Measurements from ENCODE around the gene TADA3. TPM values are rescaled to one million over a fixed set of nuclear protein-coding genes. Genes with fewer than 3 reads are reported as not detected.

TADA3 gene
- total and polyA plus RNA-seq, 5 experiments from 2014 or later, result 33.3 to 51.2 (median 38.2) TPM

GRCh38 chr3:9731206-9732079 is 60.8 kb downstream of the TADA3 start, which contains the start of gene BRPF1:
Gene BRPF1 (plus strand): TSS chr3:9731735. CDS start chr3:9734141, 2,406 bp downstream.
- DNase-seq, result peak; percentile 95 to 99 (median 99)
- peak within 1 kb of the TSS; percentile 84 to 99 (median 94) for H3K4me3 Mint-ChIP-seq
- H3K27me3 Mint-ChIP-seq, result no peaks in the 10 kb centered on the region
- POLR2A ChIA-PET, result interaction anchor here (0.5 to 5.5 kb wide), 16 partner anchors 14 to 589 kb away, joined by 3 to 52 read pairs (median 4); partner anchors contain the start of genes ARPC4, CRELD1, JAGN1 and MTMR14
- peak; percentile 93 for ATAC-seq
- peak within 1 kb of the TSS; percentile 92 to 99 (median 95) for H3K27ac Mint-ChIP-seq
- peaks cover 37 to 70% (median 63%) of the 10 kb centered on the region in 4 donors for H3K4me1 Mint-ChIP-seq
- peaks cover 0 to 29% (median 0%) of the 10 kb centered on the region in 3 donors for H3K36me3 Mint-ChIP-seq
- H3K9me3 Mint-ChIP-seq, result no peaks in the 10 kb centered on the region

GRCh38 chr3:9730657-9731205 is 61.5 kb downstream of the TADA3 start:
- POLR2A ChIA-PET, result interaction anchor here (0.6 to 5.5 kb wide), 12 partner anchors 15 to 590 kb away, joined by 3 to 52 read pairs (median 4); partner anchors contain the start of genes ARPC4, CRELD1, MTMR14 and OGG1
- ATAC-seq (peak; percentile 37 to 45), DNase-seq (no peak)
- H3K27me3 Mint-ChIP-seq, result no peaks in the 10 kb centered on the region
- H3K27ac Mint-ChIP-seq, result peak overlapping the region; percentile 92 to 99 (median 95)
- H3K9me3 Mint-ChIP-seq, result no peaks in the 10 kb centered on the region
- H3K4me1 Mint-ChIP-seq, result peaks cover 34 to 69% (median 59%) of the 10 kb centered on the region in 4 donors
- peaks cover 0 to 23% (median 0%) of the 10 kb centered on the region in 3 donors for H3K36me3 Mint-ChIP-seq
- peak overlapping the region; percentile 83 to 99 (median 93) for H3K4me3 Mint-ChIP-seq

Other genes starting within 250 kb of the TADA3 start
- not detected for gene LHFPL4, start 238.7 kb downstream of the TADA3 start, total RNA-seq
- under 1 TPM in 2 of 3 donors, not detected in 1; 0.06 to 0.14 TPM for gene LHFPL4, start 238.7 kb downstream of the TADA3 start, polyA plus RNA-seq
- 10 to 100 TPM; 94.0 to 97.8 TPM for gene MTMR14, start 143.0 kb downstream of the TADA3 start, total RNA-seq
- gene MTMR14, start 143.0 kb downstream of the TADA3 start, polyA plus RNA-seq, result 10 to 100 TPM; 52.8 to 58.9 (median 57.9) TPM
- gene CPNE9, start 88.6 kb downstream of the TADA3 start, total RNA-seq, result under 1 TPM in 1 of 2 experiments, not detected in 1; 0.55 TPM
- gene CPNE9, start 88.6 kb downstream of the TADA3 start, polyA plus RNA-seq, result not detected
- 10 to 100 TPM; 41.2 to 43.9 TPM for gene BRPF1, start 60.7 kb downstream of the TADA3 start, total RNA-seq
- gene BRPF1, start 60.7 kb downstream of the TADA3 start, polyA plus RNA-seq, result 10 to 100 TPM in 2 of 3 donors, 1 to 10 TPM in 1; 8.8 to 24.9 (median 10.8) TPM
- gene OGG1, start 42.5 kb downstream of the TADA3 start, total RNA-seq, result 10 to 100 TPM; 25.7 to 27.0 TPM
- 10 to 100 TPM; 15.3 to 20.7 (median 18.0) TPM for gene OGG1, start 42.5 kb downstream of the TADA3 start, polyA plus RNA-seq
- gene CAMK1, start 22.5 kb downstream of the TADA3 start, total RNA-seq, result under 1 TPM; 0.31 to 0.96 TPM
- gene CAMK1, start 22.5 kb downstream of the TADA3 start, polyA plus RNA-seq, result 1 to 10 TPM in 2 of 3 donors, under 1 TPM in 1; 0.17 to 1.1 (median 1.1) TPM
- gene ARPC4, start 609 bp upstream of the TADA3 start, total RNA-seq, result 100 to 1,000 TPM; 134 to 146 TPM
- 100 to 1,000 TPM; 201 to 229 (median 225) TPM for gene ARPC4, start 609 bp upstream of the TADA3 start, polyA plus RNA-seq
- gene TTLL3, start 17.8 kb upstream of the TADA3 start, total RNA-seq, result 10 to 100 TPM; 64.5 to 65.6 TPM
- gene TTLL3, start 17.8 kb upstream of the TADA3 start, polyA plus RNA-seq, result 1 to 10 TPM; 1.3 to 2.5 (median 2.2) TPM
- 10 to 100 TPM; 44.0 to 52.8 TPM for gene RPUSD3, start 51.5 kb upstream of the TADA3 start, total RNA-seq
- gene RPUSD3, start 51.5 kb upstream of the TADA3 start, polyA plus RNA-seq, result 10 to 100 TPM; 55.6 to 62.4 (median 59.1) TPM
- gene CIDEC, start 87.8 kb upstream of the TADA3 start, total RNA-seq, result under 1 TPM in 1 of 2 experiments, not detected in 1; 0.31 TPM
- gene CIDEC, start 87.8 kb upstream of the TADA3 start, polyA plus RNA-seq, result under 1 TPM in 1 of 3 donors, not detected in 2; 0.26 TPM
- gene JAGN1, start 98.1 kb upstream of the TADA3 start, total RNA-seq, result 10 to 100 TPM; 38.0 to 40.4 TPM
- 10 to 100 TPM; 38.4 to 48.5 (median 39.8) TPM for gene JAGN1, start 98.1 kb upstream of the TADA3 start, polyA plus RNA-seq
- gene IL17RE, start 110.4 kb upstream of the TADA3 start, total RNA-seq, result 1 to 10 TPM in 1 of 2 experiments, under 1 TPM in 1; 0.88 to 1.3 TPM
- under 1 TPM in 2 of 3 donors, not detected in 1; 0.16 to 0.64 TPM for gene IL17RE, start 110.4 kb upstream of the TADA3 start, polyA plus RNA-seq
- gene IL17RC, start 124.6 kb upstream of the TADA3 start, total RNA-seq, result under 1 TPM; 0.39 to 0.66 TPM
- gene IL17RC, start 124.6 kb upstream of the TADA3 start, polyA plus RNA-seq, result 10 to 100 TPM in 1 of 3 donors, 1 to 10 TPM in 2; 9.5 to 10.0 (median 9.8) TPM
- gene CRELD1, start 141.4 kb upstream of the TADA3 start, total RNA-seq, result 10 to 100 TPM; 53.4 to 58.3 TPM
- 10 to 100 TPM; 25.5 to 33.3 (median 29.2) TPM for gene CRELD1, start 141.4 kb upstream of the TADA3 start, polyA plus RNA-seq
- 1 to 10 TPM; 5.5 to 6.3 TPM for gene PRRT3, start 159.9 kb upstream of the TADA3 start, total RNA-seq
- gene PRRT3, start 159.9 kb upstream of the TADA3 start, polyA plus RNA-seq, result 1 to 10 TPM; 2.2 to 4.4 (median 3.1) TPM
- gene EMC3, start 194.4 kb upstream of the TADA3 start, total RNA-seq, result 10 to 100 TPM; 31.3 to 35.6 TPM
- 10 to 100 TPM; 52.6 to 61.5 (median 55.4) TPM for gene EMC3, start 194.4 kb upstream of the TADA3 start, polyA plus RNA-seq
- gene FANCD2, start 234.0 kb upstream of the TADA3 start, total RNA-seq, result 10 to 100 TPM; 21.5 to 25.5 TPM
- 1 to 10 TPM; 3.9 to 5.6 (median 4.7) TPM for gene FANCD2, start 234.0 kb upstream of the TADA3 start, polyA plus RNA-seq